Measurements from ENCODE around the gene CEP55. TPM values are rescaled to one million over a fixed set of nuclear protein-coding genes. Genes with fewer than 3 reads are reported as not detected.

Gene CEP55
- total RNA-seq (1 to 10 TPM; 3.4 to 9.5 TPM), polyA plus RNA-seq (ENCODE audit: insufficient read length in 6 of 6) (10 to 100 TPM; 11.1 to 31.3 (median 15.0) TPM)
- long read RNA-seq, donor 1, partial matches to known transcripts = 6 of 10 reads
- long read RNA-seq, donor 1, other reads (novel, unspliced or antisense) = 0 of 10 reads
- long read RNA-seq, donor 2, partial matches to known transcripts = 0 of 6 reads
- long read RNA-seq, donor 2, other reads (novel, unspliced or antisense) = 0 of 6 reads
- long read RNA-seq, donor 3, partial matches to known transcripts = 7 of 10 reads
- long read RNA-seq, donor 3, other reads (novel, unspliced or antisense) = 0 of 10 reads
- long read RNA-seq, donor 4, partial matches to known transcripts = 1 of 1 reads
- long read RNA-seq, donor 4, other reads (novel, unspliced or antisense) = 0 of 1 reads
- long read RNA-seq, donor 5, partial matches to known transcripts = 5 of 5 reads
- long read RNA-seq, donor 5, other reads (novel, unspliced or antisense) = 0 of 5 reads
- long read RNA-seq, donor 6, partial matches to known transcripts = 15 of 18 reads
- long read RNA-seq, donor 6, other reads (novel, unspliced or antisense) = 0 of 18 reads
- long read RNA-seq, donor 7, partial matches to known transcripts = 0 of 1 reads
- long read RNA-seq, donor 7, other reads (novel, unspliced or antisense) = 0 of 1 reads
- long read RNA-seq, donor 8, partial matches to known transcripts = 0 of 2 reads
- long read RNA-seq, donor 8, other reads (novel, unspliced or antisense) = 0 of 2 reads
- long read RNA-seq, donor 9 = 0 reads
- long read RNA-seq, donor 10, partial matches to known transcripts = 1 of 2 reads
- long read RNA-seq, donor 10, other reads (novel, unspliced or antisense) = 1 of 2 reads
- long read RNA-seq, donor 11 = 0 reads
- long read RNA-seq, donor 12, partial matches to known transcripts = 0 of 1 reads
- long read RNA-seq, donor 12, other reads (novel, unspliced or antisense) = 0 of 1 reads

GRCh38 chr10:93496322-93497041, at the start of gene CEP55:
Gene CEP55, plus strand, starts transcription at chr10:93496612. Its CDS starts 3,440 bp downstream, at chr10:93500052.
- Histone ChIP-seq H3K9me3 (no peaks in the 10 kb centered on the region), H3K27ac (peak within 1 kb of the TSS; percentile 57 to 76), H3K4me3 (peak within 1 kb of the TSS; percentile 49 to 69), H3K27me3 (no peaks in the 10 kb centered on the region), H3K4me1 (peaks cover 0 to 26% of the 10 kb centered on the region in 2 donors), H3K36me3 (no peaks in the 10 kb centered on the region)
- intact Hi-C loops (cut with DNase I) = no loop called here
- ATAC-seq (peak; percentile 100), DNase-seq (peak; percentile 91 to 99 (median 96))
- TF ChIP-seq, protein P1, sequence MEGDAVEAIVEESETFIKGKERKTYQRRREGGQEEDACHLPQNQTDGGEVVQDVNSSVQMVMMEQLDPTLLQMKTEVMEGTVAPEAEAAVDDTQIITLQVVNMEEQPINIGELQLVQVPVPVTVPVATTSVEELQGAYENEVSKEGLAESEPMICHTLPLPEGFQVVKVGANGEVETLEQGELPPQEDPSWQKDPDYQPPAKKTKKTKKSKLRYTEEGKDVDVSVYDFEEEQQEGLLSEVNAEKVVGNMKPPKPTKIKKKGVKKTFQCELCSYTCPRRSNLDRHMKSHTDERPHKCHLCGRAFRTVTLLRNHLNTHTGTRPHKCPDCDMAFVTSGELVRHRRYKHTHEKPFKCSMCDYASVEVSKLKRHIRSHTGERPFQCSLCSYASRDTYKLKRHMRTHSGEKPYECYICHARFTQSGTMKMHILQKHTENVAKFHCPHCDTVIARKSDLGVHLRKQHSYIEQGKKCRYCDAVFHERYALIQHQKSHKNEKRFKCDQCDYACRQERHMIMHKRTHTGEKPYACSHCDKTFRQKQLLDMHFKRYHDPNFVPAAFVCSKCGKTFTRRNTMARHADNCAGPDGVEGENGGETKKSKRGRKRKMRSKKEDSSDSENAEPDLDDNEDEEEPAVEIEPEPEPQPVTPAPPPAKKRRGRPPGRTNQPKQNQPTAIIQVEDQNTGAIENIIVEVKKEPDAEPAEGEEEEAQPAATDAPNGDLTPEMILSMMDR (IDR thresholded peaks at IDR 0.05) = no peak

DNA sequence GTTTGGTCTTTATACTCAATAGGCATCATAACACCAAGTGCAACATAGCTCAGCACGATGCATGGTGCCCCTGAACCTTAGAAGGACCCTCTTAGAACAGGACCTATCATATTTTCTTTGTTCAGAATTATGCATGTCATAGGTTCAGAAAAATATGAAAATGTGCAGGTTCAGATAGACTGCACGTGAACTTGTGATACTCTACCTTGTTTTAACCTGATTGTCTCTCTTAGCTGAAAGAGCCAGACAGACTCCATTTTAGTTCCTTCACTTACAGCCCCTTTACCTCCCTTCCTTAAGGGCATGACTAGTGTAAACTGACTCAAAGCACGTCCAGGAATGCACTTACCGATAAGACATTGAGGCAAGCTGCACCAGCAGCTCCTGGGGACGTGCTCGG, 49.4 kb upstream of the CEP55 start:
- DNase-seq (no peak), ATAC-seq (no peak)
- Histone ChIP-seq H3K27me3 (no peaks in the 10 kb centered on the region), H3K36me3 (peaks cover 0 to 25% of the 10 kb centered on the region in 2 donors), H3K9me3 (no peaks in the 10 kb centered on the region), H3K4me3 (no peak overlapping the region), H3K27ac (peak overlapping the region; percentile 80 to 85), H3K4me1 (peaks cover 18 to 39% of the 10 kb centered on the region in 2 donors)
- intact Hi-C loops (cut with DNase I) = no loop called here
- TF ChIP-seq, protein P1 (IDR thresholded peaks at IDR 0.05) = no peak

- Histone ChIP-seq H3K4me3 (no peak overlapping the region), H3K36me3 (peaks cover 0 to 25% of the 10 kb centered on the region in 2 donors), H3K4me1 (peaks cover 18 to 29% of the 10 kb centered on the region in 2 donors), H3K27ac (no peak overlapping the region), H3K27me3 (no peaks in the 10 kb centered on the region), H3K9me3 (no peaks in the 10 kb centered on the region)
- TF ChIP-seq, protein P1 (IDR thresholded peaks at IDR 0.05) = no peak
- no peak for DNase-seq
- intact Hi-C loops (cut with DNase I) = no loop called here
- ATAC-seq = no peak
These were observed 48.4 kb upstream of the CEP55 start for GRCh38 chr10:93447970-93448369.

- DNase-seq = no peak
- TF ChIP-seq, protein P1 (IDR thresholded peaks at IDR 0.05) = no peak
- ATAC-seq = no peak
- no peaks in the 10 kb centered on the region for H3K27me3 ChIP-seq
- no peaks in the 10 kb centered on the region for H3K9me3 ChIP-seq
- intact Hi-C loops (cut with DNase I) = no loop called here
- H3K27ac ChIP-seq = no peak overlapping the region
- H3K4me3 ChIP-seq = no peak overlapping the region
- peaks cover 0 to 5% of the 10 kb centered on the region in 2 donors for H3K4me1 ChIP-seq
- H3K36me3 ChIP-seq = peaks cover 0 to 39% of the 10 kb centered on the region in 2 donors
These were observed 45.0 kb upstream of the CEP55 start for GRCh38 chr10:93451244-93451947.
